GM21367 (cell line): ENCODE data around the gene RDX.
"Not testable (repeated sequence)": the region's sequence is repeated elsewhere in the genome, so short reads cannot be mapped to it uniquely, and the experiment has no call there.

Source experiments
- ATAC-seq: cut with Tn5 transposase; IDR thresholded peaks from one replicate; pipeline ENCODE4 v1.9.1; 2021; ENCODE audit not compliant: unreplicated experiment

Gene RDX

GRCh38 chr11:110272919-110273318 lies 23.5 kb downstream of the RDX start:
- ATAC-seq, result no peak

DNA sequence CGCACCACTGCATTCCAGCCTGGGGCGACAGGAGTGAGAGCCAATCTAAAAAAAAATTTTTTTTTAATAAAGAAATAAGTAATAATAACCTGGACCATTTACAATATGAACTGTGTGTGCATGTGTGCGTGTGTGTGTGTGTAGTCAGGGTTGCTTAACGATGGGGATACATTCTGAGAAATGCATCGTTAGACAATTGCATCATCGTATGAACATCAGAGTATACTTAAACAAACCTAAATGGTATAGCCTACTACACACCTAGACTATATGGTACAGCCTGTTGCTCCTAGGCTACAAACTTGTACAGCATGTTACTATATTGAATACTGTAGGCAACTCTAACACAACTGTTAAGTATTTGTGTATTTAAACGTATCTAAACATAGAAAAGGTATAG lies 26.4 kb downstream of the RDX start:
- ATAC-seq, result no peak

DNA sequence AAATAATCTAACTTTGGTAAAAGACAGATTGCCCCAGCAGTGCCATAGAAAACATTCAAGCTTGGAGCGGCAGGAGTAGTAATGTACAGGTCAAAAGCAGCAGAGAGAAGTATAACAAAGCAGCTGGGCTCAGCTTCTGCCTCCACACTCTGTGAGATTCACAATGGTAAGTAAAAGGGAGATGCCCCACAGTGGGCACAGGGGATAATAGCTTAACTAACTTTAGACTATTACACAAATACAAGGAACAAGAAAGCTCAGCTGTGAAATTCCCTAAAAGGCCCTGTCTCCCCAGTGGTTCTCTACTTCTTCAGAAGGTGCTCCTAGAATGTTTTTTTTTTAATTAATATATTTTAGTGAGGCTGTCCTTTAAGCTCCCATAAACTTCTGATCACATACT lies 28.0 kb downstream of the RDX start:
- no peak for ATAC-seq

DNA sequence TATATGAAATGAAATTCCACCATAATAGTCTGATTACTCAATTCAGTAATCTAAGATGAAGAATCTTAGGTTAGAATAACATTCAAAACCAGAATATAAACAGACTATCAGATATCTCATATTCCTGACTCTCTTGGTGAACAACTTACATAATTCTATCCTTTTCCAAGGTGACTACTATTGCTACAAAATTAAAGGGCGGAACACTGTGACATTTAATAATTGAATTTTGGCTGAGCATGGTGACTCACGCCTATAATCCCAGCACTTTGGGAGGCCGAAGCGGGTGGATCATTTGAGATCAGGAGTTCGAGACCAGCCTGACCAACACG lies 34.4 kb downstream of the RDX start:
- no peak for ATAC-seq

- ATAC-seq, result no peak
Observed at GRCh38 chr11:110261195-110262071, 35.0 kb downstream of the RDX start.

DNA sequence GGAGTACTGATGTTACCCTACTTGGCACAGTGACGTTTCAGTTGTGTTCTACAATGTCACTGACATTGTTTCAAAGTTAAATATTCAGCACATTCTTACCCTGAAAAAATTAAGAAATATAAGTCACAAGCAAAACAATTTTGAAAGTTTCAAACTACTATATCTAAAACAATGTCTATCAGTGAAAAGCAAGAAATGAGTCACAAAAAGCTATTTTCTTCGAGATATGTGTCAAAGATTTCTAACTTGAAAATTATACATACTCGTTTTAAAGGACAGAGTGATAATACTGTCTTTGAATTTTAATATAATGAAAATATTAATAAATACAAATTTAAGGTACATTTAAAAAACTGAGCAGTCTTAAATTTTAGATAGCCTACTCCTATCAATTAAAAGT lies 42.9 kb downstream of the RDX start:
- no peak for ATAC-seq

DNA sequence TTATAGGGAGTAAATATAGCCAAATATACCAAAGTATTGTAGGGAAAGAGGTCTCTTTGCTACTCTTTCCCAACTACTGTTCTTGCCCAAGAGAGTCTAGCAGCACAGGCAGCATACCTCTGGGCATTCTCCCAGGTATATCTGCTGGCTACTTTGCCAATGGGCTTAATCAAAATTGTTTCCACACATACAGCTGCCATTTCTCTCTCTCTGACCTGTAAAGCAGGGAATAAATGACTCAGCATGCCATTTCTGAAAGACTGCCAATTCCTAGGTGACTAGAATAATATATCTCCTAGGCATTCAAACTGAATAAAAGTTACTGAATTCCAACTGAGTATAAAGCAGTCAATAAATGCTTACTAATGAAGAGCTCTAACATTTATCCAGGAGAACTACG lies 44.6 kb downstream of the RDX start:
- ATAC-seq, result no peak

GRCh38 chr11:110250168-110250567 lies 46.2 kb downstream of the RDX start:
- no peak for ATAC-seq

- no peak for ATAC-seq
Observed at GRCh38 chr11:110249766-110250165, 46.6 kb downstream of the RDX start.

DNA sequence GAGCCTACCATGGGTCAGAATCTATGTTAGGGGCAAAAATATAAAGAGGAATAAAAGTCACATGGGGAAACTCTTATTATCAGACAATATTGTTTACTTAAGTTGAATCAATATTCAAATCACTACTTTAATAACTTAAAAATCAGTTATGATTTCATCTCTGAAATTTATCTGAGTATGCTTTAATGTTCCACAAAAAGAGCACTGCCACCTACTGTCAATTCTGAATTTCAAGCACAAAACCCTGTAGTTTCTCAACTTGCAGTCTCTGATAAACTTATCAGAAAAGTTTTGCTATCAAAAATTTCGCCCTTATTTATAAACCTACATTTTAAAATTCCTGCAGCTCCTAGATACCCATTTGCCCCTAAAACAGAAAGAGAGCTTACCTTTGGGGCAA lies 47.3 kb downstream of the RDX start:
- ATAC-seq, result no peak

- no peak for ATAC-seq
Observed at GRCh38 chr11:110243791-110244190, 52.6 kb downstream of the RDX start.

GRCh38 chr11:110242746-110243145 lies 53.7 kb downstream of the RDX start:
- ATAC-seq, result no peak

DNA sequence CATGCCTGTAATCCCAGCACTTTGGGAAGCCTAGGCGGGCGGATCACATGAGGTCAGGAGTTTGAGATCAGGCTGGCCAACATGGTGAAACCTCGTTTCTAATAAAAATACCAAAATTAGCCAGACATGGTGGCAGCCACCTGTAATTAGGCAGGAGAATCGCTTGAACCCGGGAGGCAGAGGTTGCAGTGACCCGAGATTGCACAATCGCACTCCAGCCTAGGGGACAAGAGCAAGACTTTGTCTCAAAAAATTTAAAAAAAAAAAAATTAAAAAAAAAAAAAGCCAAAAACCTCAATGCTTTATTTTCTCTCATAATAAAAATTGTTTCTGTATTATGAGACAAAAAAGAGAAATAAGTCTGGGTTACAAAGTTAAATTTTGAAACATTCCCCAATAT lies 54.2 kb downstream of the RDX start:
- no peak for ATAC-seq

DNA sequence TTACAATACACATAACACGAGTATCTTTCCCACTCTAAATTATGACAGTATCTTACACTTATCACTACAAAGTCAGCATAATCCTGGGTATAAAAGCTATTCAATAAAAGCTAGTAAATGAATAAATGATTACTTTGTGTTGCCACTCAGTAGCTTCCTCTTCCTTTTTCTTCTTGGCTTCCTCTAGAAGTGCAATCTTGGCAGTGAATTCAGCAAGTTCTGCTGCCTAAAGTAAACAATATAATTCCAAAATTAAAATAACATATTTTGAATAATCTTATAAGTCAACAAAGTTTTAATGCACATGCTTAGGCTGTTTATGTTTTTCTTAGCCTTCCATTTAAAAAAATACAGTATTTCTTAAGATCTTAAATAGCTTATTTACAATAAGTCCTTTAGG lies 60.4 kb downstream of the RDX start:
- no peak for ATAC-seq

- ATAC-seq, result no peak
Observed at GRCh38 chr11:110230377-110230776, 66.0 kb downstream of the RDX start.

DNA sequence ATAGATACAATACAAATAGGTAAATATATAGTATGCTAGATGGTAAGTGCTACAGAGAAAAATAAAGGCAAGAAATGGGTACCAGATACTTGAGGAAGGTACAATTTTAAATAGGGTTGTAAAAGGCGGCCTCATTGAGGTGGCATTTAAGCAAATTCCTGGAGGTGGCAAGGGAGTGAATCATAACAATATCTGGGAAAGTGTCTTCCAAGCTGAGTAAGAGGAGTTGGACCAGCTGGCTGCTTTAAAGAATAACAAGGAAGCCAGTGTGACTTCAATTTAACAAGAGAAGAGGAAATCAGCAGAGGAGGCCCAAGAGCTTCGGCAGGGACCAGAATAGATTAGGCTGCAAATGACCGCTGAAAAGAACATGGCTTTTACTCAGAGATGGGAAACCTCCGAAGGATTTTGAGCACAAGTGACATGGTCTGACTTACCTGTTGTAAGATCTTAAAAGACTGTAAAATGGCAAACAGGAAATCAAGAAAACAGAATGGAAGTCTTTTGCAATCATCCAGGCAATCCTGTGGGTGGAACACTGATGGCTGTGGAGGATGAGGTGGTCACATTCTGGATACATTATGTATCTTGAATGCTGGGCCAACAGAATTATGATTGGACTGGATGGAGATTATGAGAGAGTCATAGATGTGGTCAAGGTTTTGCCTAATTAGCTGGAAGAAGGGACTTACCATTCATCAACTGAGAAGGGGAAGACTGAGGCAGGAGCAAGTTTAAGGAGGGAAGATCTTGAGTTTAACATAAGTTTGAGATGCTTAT lies 77.2 kb downstream of the RDX start:
- no peak for ATAC-seq

DNA sequence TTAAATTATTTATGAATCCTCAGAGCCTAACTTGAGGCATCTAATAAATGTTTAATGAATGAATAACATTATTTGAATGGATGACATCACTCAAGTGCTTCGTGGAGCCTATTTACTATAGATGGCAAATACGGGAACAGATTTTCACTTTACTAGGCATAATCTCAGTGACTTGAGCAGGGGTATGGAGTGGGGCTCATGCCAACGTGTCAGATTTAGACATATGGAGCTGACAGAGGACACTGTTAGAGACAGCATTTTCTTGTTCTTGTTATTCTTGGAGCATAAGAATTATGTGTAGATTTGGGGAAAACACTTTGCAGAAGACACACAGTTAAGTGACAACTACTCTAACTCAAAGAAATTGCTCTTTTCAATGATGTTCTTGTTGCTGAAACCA lies 78.5 kb downstream of the RDX start:
- no peak for ATAC-seq

DNA sequence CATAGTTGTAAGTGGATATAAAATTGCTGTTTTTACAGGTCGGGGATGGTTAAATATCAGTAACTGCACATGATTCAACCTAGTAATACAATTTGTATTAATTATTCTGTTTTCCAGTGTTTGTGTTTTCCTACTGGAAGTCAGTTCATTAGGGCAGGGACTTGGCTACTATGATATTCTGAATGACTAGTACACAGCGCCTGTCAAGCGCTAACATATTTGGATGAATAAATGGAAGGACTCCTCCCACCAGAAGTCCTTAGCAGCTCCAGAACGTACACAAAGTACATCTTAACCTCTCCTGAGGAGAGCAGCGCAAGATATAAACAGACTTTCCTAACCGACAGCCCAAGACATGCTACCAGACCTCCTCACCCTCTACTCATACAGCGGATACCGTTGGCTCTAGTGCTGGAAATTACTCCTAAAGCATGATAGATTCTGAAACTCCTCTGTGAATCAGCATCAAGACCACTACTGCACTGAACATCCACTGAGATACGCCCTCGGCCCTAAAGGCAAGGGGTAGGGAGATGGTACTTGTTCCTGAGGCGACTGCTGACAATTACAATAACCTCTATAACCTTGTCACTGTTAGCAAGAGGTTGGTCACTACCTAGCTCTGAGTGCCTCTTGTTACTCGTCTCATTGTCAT lies 79.1 kb downstream of the RDX start:
- no peak for ATAC-seq

GRCh38 chr11:110209313-110209694 lies 87.1 kb downstream of the RDX start:
- not testable (repeated sequence) for ATAC-seq

DNA sequence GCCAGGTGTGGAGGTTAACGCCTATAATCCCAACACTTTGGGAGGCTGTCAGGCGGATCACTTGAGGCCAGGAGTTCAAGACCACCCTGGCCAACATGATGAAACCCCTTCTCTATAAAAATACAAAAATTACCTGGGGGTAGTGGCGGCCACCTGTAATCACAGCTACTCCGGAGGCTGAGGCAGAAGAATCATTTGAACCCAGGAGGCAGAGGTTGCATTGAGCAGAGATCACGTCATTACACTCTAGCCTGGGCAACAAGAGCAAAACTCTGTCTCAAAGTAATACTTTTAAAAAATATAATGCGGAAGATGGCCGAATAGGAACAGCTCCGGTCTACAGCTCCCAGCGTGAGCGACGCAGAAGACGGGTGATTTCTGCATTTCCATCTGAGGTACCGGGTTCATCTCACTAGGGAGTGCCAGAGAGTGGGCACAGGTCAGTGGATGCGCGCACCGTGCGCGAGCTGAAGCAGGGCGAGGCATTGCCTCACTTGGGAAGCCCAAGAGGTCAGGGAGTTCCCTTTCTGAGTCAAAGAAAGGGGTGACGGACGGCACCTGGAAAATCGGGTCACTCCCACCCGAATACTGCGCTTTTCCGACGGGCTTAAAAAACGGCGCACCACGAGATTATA lies 87.6 kb downstream of the RDX start:
- ATAC-seq, result not testable (repeated sequence)

DNA sequence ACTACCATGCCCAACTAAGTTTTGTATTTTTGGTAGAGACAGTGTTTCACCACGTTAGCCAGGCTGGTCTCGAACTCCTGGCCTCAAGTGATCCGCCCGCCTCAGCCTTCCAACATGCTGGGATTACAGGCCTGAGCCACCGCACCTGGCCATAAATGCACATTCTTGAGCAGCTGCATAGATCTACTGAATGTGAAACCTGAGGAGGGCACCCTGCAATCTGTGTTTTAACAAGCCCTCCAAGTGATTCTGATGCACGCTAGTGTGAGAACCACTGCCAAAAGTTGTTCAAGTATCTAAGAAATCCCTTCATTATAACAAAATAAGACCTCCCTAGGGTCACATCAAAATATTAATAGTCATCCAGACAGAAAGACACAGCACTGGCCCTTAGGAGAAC lies 89.3 kb downstream of the RDX start:
- ATAC-seq, result no peak

- no peak for ATAC-seq
Observed at GRCh38 chr11:110200836-110201235, 95.6 kb downstream of the RDX start.
